Left ventricle myocardium inferior (tissue), 1 donor: ENCODE data around the gene PRIM1. TPM values are rescaled to one million over a fixed set of nuclear protein-coding genes. Genes with fewer than 3 reads are reported as not detected.

ENCODE experiments used
- DNase-seq: peaks from one replicate; pipeline ENCODE4 v3.0.0-alpha.2; 2020
- H3K27ac ChIP-seq: fragments of 200-600 bp; replicated peaks from 2 replicates; pipeline ENCODE4 v1.8.0; 2021
- H3K27me3 ChIP-seq: fragments of 200-600 bp; 2 replicates; pipeline ENCODE4 v1.8.0; 2021; ENCODE audit warnings: low read depth
- H3K36me3 ChIP-seq: fragments of 200-600 bp; 2 replicates; pipeline ENCODE4 v1.8.0; 2021
- H3K4me1 ChIP-seq: fragments of 200-600 bp; 2 replicates; pipeline ENCODE4 v1.8.0; 2021
- H3K4me3 ChIP-seq: fragments of 200-600 bp; 2 replicates; pipeline ENCODE4 v1.8.0; 2021; ENCODE audit warnings: mild to moderate bottlenecking, moderate library complexity
- H3K9me3 ChIP-seq: fragments of 200-600 bp; replicated peaks from 2 replicates; pipeline ENCODE4 v1.8.0; 2021
- CTCF ChIP-seq: fragments of 200-600 bp; IDR thresholded peaks from 2 replicates; pipeline ENCODE4 v1.8.0; 2021; ENCODE audit warnings: antibody characterized with exemption, mild to moderate bottlenecking, borderline replicate concordance
- intact Hi-C: fragments of 100-400 bp; cut with micrococcal nuclease; formaldehyde crosslinking; loops from one replicate; pipeline ENCODE4 v1.11.0; 2022
- total RNA-seq: library from RNA; stranded (reverse); fragmentation: NEBNext Ultra II Directional; extraction: Animal tissue kit (Norgen Biotek cat#: 25700); gene quantifications from one replicate; pipeline ENCODE4 v1.2.1, GENCODE V29; 2021
- donor health status: DM: no; HTN: yes; CAD: no; lungs with severe emphysema.

Gene PRIM1
- total RNA-seq, 1 donor from 2014 or later: 2.7 TPM

GRCh38 chr12:56766535-56766934 lies 14.4 kb upstream of the PRIM1 start:
- intact Hi-C loops: no loop called here
- Histone ChIP-seq H3K9me3 (no peaks in the 10 kb centered on the region), H3K4me3 (no peak overlapping the region), H3K36me3 (no peaks in the 10 kb centered on the region), H3K27me3 (no peaks in the 10 kb centered on the region), H3K4me1 (no peaks in the 10 kb centered on the region), H3K27ac (no peak overlapping the region)
- TF ChIP-seq CTCF: no peak
- DNase-seq: no peak

GRCh38 chr12:56763753-56764657 lies 11.9 kb upstream of the PRIM1 start:
- H3K27ac ChIP-seq: no peak overlapping the region
- peaks cover 4% of the 10 kb centered on the region for H3K9me3 ChIP-seq
- TF ChIP-seq CTCF: no peak
- H3K27me3 ChIP-seq: no peaks in the 10 kb centered on the region
- DNase-seq: no peak
- H3K4me1 ChIP-seq: no peaks in the 10 kb centered on the region
- H3K4me3 ChIP-seq: no peak overlapping the region
- intact Hi-C loops: no loop called here
- H3K36me3 ChIP-seq: no peaks in the 10 kb centered on the region

GRCh38 chr12:56761812-56762211 lies 9.7 kb upstream of the PRIM1 start:
- Histone ChIP-seq H3K4me1 (no peaks in the 10 kb centered on the region), H3K4me3 (no peak overlapping the region), H3K27ac (no peak overlapping the region), H3K36me3 (no peaks in the 10 kb centered on the region), H3K9me3 (peaks cover 12% of the 10 kb centered on the region), H3K27me3 (no peaks in the 10 kb centered on the region)
- intact Hi-C loops: no loop called here
- TF ChIP-seq CTCF: no peak
- DNase-seq: no peak

- H3K4me1 ChIP-seq: no peaks in the 10 kb centered on the region
- intact Hi-C loops: no loop called here
- H3K36me3 ChIP-seq: no peaks in the 10 kb centered on the region
- no peak for TF ChIP-seq CTCF
- no peak overlapping the region for H3K4me3 ChIP-seq
- no peak overlapping the region for H3K27ac ChIP-seq
- peaks cover 12% of the 10 kb centered on the region for H3K9me3 ChIP-seq
- H3K27me3 ChIP-seq: no peaks in the 10 kb centered on the region
- no peak for DNase-seq
These were observed 8.3 kb upstream of the PRIM1 start for GRCh38 chr12:56760460-56760859.

GRCh38 chr12:56759263-56759908 lies 7.3 kb upstream of the PRIM1 start:
- Histone ChIP-seq H3K4me3 (no peak overlapping the region), H3K27ac (no peak overlapping the region), H3K36me3 (no peaks in the 10 kb centered on the region), H3K27me3 (no peaks in the 10 kb centered on the region), H3K4me1 (no peaks in the 10 kb centered on the region), H3K9me3 (peaks cover 12% of the 10 kb centered on the region)
- intact Hi-C loops: no loop called here
- DNase-seq: no peak
- TF ChIP-seq CTCF: no peak
